HG03378 (cell line): Measurements from ENCODE around the gene PHF8.

Experiments used
- ATAC-seq: cut with Tn5 transposase; IDR thresholded peaks from one replicate; pipeline ENCODE4 v1.9.1; 2021; ENCODE audit warnings: mild to moderate bottlenecking, moderate library complexity; ENCODE audit not compliant: unreplicated experiment

PHF8 gene

GRCh38 chrX:54044126-54044876 is at the start of gene PHF8:
Gene PHF8, minus strand, starts transcription at chrX:54044473. Its CDS starts 1,745 bp downstream, at chrX:54042728.
- ATAC-seq: peak; percentile 87

- no peak for ATAC-seq
Measured at GRCh38 chrX:54093571-54093970, 49.3 kb upstream of the PHF8 start.

GRCh38 chrX:54093159-54093558 is 48.9 kb upstream of the PHF8 start:
- ATAC-seq: no peak

- ATAC-seq: no peak
Measured at GRCh38 chrX:54090880-54091279, 46.6 kb upstream of the PHF8 start.

GRCh38 chrX:54089191-54089590 is 44.9 kb upstream of the PHF8 start:
- no peak for ATAC-seq

GRCh38 chrX:54087661-54088060 is 43.4 kb upstream of the PHF8 start:
- ATAC-seq: no peak

GRCh38 chrX:54085666-54086065 is 41.4 kb upstream of the PHF8 start:
- ATAC-seq: no peak

GRCh38 chrX:54076903-54077302 is 32.6 kb upstream of the PHF8 start:
- ATAC-seq: no peak

GRCh38 chrX:54074826-54075225 is 30.6 kb upstream of the PHF8 start:
- no peak for ATAC-seq

- no peak for ATAC-seq
Measured at GRCh38 chrX:54067766-54068165, 23.5 kb upstream of the PHF8 start.

GRCh38 chrX:54066841-54067240 is 22.6 kb upstream of the PHF8 start:
- ATAC-seq: no peak

GRCh38 chrX:54064564-54064963 is 20.3 kb upstream of the PHF8 start:
- no peak for ATAC-seq

- ATAC-seq: no peak
Measured at GRCh38 chrX:54063361-54063760, 19.1 kb upstream of the PHF8 start.

- no peak for ATAC-seq
Measured at GRCh38 chrX:54049801-54050200, 5.5 kb upstream of the PHF8 start.

- ATAC-seq: no peak
Measured at GRCh38 chrX:54048412-54048811, 4.1 kb upstream of the PHF8 start.

GRCh38 chrX:54045563-54046228 is 1.4 kb upstream of the PHF8 start:
- no peak for ATAC-seq

GRCh38 chrX:54044877-54045338 is 635 bp upstream of the PHF8 start:
- no peak for ATAC-seq

- ATAC-seq: no peak
Measured at GRCh38 chrX:54043541-54044125, 640 bp downstream of the PHF8 start.

- ATAC-seq: no peak
Measured at GRCh38 chrX:54043056-54043455, 1.2 kb downstream of the PHF8 start.

GRCh38 chrX:54042609-54043021 is 1.7 kb downstream of the PHF8 start:
- no peak for ATAC-seq

- ATAC-seq: no peak
Measured at GRCh38 chrX:54030329-54030728, 13.9 kb downstream of the PHF8 start.

- ATAC-seq: no peak
Measured at GRCh38 chrX:54029529-54030143, 14.6 kb downstream of the PHF8 start.
